Cerebellar nuclear complex (tissue), 1 donor: ENCODE data around the gene H2BK1.

Source experiments
- DNase-seq, 2 experiments: peaks; one replicate each; lab custom pipeline; 2025; lab: John Stamatoyannopoulos, UW

H2BK1 gene

DNA sequence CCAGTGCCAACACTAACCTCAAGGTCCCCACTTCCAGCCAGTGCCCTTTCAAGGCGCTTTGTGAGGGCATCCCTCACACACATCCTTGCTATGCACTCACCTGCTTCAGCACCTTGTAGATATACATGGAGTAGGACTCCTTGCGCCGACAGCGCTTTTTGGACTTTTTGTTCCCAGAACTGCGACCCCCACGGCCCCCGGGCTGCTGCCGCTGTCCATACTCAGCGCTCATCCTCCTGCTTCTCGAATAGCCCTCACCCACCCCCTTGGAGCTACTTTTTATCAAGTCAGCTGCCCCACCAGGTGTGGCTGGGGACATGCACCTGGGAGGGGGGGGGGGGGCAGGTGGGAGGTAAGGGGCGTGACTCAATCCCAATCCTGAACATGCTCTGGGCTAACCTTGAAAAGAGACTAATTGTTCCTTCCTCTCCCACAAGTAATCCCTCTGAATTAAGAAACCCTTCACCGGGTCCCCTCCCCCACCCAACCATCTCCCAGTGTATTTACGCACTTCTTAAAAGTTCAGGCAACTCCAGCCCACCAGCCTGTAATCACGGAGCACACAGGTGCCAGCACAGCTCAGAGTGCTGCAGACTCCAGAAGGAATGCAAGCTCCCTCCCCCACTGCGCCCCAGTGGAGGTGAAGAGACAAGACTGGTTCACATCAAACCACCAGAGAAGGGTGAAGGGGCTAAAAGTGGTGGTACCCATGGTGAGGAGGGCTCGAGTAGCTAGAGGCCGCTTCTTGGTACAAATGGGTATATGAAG, at the start of gene H2BK1:
Gene H2BK1 (minus strand): TSS at position 402 of the 768 bp plus-strand sequence. CDS start 170 bp downstream, at position 232.
- DNase-seq, result no peak

DNA sequence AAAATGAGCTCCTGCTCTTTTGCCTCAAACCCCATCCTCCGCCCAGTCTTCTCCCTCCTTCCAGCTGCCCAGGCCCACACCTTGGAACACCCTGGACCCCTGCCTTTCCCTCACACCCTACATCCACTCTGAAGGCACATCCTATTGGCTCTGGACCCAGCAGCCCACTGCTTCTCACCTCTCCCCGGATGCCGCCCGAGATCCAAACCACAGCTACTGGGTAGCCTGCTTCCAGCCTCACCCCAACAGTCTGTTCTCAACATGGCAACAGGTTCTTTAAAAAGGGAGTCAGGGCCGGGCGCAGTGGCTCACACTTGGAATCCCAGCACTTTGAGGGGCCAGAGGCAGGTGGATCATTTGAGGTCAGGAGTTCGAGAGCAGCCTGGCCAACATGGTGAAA, 47.7 kb upstream of the H2BK1 start:
- DNase-seq, result no peak

DNA sequence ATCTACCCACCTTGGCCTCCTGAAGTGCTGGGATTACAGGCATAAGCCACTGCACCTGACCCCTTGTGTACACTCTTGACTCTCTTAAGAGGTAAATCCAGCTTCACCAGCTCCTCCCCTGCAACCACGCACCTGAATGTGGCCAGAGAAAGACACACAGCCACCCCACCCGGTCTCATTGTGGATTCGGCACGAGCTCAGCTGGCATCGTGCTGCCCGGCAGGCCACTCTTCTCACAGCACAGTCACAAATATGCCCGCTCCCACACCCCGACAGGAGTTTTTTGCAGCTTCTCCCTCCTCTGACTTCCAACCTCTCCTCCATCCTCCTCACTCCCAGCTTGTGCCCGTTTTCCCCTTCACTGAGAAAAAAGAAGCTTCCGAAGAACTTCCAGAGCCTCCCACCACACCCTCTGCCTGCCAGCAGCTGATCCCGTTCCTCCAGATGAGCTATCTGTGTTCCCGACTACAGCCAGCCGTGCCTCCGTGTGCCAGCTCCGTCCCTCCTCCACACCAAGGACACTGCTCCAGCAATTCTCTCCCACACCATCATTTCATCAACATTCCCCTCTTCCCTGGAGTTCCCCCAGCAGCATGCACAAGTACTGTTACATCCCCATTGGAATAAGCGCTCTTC, 46.2 kb upstream of the H2BK1 start:
- DNase-seq, result no peak

DNA sequence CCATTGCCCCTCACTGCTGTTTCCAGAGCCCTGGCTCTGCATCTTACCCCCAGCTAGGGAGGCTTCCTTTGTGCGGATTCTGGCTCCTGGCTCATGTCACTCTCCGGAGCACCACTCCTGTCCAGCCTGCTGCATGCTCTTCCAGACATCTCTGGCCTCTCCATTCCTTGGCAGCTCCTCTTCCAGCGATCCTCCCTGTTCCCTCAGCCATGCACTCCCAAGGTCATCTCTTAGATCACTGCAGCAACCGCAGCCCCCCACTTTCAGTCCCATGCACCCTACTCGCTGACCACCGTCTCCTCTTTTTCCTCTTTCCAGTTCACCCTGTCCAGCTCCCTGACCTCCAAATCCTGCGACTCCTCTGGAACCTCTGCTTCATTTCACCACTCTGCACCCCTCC, 45.1 kb upstream of the H2BK1 start:
- DNase-seq, result no peak

DNA sequence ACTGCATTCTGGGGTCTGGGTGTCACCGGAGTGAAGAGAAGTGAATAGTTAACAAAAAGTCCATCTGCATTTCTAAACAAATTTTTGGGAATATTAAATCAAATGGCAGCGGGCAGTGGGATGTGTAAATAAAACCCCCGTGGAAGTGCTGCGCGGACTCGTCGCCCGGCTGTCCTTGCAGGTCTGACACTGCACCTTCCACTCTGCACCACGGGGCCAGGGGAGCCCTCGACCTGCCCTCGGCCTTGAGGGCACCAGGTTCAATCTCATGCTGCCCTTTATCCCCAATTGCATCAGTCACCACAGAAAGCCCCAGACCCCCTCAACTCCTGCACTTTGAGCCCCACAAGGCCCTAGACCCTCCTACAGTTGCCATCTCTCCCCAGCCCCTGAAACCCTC, 44.6 kb upstream of the H2BK1 start:
- DNase-seq, result no peak

DNA sequence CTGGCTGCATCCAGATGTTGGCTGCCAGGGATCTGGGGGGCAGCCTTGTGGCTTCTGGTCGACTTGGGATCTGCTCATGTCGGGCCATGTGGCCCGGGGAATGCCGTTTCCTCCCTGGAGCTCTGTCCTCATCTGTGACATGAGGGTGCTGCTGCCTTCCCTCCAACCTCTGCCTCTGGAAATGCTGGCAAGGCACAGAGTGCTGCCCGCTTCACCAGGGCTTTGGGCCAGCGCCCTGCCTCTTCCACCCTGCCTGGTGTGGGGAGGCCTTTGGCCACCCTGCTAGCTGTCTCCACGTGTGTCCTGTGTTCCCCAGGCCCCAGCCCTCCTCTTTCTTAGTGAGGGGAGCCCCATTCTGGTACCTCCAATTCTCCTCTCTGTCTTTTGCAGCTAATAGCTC, 44.0 kb upstream of the H2BK1 start:
- DNase-seq, result no peak

DNA sequence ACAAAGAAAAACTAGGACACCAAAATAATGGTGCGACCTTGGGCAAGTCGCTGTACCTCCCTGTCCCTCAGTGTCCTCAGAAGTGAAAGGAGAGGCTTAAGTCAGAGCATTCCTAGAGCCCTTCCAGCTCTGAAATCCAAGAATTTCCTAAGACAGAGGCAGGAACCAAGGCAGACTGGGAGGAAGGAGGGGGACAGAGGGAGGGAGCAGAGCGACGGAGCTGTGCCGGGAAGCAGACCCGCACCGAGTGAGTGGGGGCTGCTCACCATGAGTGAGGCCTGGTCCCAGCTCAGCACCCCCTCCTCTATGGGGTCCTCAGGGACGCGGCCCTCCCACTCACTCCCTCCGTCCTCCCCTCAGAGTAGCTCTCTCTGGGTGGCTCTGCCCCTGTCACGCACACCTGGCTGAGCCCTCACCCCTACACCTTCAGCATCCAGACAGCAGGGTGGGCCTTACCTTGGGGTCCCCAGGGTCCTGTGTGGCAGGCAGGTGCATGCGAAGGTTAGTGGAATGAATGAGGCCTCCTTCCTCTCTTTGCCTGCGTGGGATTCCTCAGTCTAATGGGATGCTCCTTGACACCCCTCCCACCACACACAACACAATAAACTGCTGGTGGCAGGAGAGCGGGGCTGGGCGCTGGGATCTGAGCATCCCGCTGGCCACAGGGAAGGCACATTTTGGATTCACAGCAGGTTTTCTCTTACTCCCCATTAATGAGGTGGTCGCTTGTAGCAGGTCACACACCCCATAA, 42.8 kb upstream of the H2BK1 start:
- DNase-seq, result no peak

DNA sequence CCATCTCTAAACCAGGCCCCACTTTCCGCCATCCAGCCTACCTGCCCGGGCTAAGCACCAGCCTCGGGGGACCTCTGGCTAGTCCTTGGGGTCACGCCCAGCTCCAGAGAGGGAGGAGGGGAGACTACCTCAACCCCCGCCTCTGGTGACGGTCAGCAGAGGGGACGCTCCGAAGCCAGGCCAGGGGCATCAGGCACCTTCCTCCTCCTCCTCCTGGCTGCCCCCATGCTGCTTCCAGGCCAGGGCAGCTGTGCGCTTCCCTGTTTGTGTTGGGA, 42.2 kb upstream of the H2BK1 start:
- DNase-seq, result no peak

DNA sequence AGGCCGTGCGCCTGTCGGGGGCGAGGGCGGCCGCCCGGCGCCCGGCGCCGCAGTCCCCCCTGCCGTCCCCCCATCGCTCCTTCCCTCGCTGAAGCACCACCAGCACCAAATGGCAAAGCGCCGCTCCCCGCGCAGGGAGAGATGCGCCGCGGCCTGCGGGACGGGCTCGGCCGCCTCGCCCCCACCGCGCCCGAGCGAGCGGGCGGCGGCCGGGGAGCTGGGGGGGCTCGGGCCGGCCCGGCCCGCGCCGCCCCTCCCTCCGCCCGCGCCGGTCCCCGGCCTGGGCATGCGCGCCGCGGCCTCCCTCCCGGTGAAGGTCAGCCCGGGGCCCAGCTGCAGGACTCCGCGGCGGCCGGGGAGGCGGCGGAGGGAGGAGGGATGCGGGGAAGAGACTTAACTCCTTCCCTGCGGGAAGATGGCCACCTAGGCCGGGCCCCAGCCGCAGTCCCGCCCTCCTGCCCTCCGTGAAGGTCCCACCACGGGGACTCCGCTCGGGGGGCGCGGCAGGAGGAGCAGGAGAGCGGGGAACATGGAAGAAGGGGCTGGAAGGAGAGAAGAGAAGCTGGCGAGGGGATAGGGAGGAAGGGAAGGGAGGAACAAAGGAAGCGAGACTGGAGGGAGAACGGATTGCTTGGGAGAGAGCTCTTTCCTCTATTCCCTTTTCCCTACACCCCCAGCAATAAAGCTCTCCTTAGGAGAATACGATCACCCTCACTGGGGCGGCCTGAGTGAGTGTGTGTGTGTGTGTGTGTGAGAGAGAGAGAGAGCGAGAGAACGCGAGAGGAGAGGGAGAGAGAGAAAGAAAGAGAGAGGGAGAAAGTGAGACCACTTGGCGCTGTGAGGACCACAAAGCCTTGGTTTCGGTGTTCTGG, 41.6 kb upstream of the H2BK1 start:
- DNase-seq, result no peak

DNA sequence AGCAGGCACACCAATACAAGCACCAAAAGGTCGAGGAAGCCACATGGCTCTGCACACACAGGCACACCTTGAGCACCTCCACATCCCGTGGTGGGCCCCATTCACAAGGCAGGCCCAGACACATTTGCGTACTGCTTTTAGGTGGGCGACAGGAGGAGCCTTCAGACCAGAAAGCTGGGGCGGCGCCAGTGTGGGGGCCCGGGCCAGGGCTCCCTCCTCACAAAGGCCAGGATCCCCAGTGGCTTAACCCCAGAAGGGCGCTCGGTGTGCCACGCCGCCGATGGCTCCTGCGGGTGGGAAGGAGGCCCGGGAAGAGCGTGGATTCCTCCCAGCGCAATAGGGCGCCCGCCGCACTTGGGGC, 41.0 kb upstream of the H2BK1 start:
- no peak for DNase-seq

DNA sequence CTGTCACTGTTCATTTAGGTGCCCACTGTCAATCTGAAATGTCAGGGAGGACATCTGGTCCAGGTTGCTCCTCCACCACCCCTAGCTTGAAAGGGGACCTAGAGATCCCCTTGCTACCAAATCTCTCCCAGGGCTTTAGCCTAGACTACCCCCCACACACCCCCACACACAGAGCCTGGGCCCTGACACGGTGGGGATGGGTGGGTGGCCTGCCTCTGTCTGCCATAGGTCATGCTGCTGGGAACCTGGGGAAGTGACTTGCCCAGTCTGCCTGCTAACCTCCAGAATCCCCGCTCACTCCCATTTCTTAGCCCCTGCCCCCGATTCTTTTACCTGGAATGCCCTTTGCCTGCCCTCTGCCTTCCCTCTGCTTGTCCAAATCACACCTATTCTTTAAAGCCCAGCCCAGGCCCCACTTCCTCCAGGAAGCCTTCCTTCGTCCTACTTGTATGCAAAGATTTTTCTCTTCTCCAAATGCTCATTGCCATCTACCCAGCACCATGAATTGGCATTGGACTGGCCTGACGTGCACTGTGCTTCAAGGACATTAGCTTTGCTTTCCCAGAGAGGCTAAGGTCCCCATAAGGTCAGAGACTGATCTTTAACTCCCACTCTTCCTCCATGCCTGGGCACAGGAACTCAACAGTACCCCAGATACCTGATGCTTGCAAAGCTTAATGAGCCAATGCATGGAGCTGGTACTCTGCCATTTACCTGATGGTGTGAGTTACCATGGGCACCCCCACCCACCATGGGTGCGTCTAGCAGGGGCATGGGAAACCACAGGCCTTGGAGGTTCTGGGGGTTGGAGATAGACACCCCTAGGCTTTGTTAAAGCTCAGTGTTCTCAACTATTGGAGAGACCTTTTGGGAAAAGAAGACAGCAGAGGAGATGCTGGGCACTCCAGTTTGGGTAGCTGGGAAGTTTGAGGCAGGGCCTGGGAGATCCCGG, 40.2 kb upstream of the H2BK1 start:
- no peak for DNase-seq

DNA sequence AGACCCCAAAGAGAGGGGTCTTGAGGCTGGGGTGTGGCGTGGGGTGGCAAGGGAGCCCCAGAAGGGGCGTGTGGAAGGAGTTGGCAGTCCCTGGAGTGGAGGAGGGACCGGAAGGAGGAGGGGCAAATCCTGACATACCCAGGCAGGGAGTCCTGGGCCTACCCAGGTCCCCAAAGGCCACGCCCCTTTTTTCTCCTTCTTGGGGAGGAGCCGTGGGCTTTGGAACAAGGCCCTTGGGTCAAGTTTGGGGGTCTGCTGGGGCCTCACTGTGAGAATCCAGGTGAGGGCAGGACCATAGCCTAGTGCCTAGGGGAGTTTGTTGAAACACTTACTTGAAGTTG, 39.4 kb upstream of the H2BK1 start:
- no peak for DNase-seq

DNA sequence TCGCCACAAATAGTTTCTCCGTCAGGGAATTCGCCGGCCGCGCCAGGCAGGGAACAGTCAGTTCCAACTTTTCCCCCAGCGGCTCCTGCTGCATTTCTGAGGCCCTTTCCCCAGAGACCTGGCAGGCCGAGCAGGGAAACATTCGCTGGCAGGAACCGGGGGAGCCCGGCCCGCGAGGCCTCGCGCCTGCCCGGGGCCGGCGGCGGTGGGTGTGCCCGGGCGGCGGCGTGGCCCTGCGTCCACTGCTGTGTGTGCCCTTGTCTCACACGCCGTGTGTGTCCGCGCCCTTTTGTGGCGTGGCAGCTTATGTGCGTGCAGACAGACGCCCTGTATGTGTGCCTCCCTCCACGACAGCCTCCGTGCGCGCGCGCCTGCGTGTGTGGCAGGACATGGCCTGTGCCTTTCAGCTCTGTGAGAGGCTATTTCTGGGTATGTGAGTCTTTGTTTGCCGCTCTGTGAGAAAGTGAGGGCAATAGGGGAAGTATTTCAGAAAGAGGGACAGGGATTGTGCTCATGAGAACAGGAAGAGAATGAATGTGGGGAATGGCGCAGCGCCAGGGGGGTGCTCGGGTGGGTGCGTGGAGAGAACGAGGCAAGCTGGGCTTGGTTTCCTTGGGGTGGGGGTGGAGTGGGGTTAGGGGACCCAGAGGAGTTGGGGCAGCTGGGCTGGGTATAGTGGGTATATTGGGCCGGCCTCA, 38.9 kb upstream of the H2BK1 start:
- DNase-seq, result no peak

DNA sequence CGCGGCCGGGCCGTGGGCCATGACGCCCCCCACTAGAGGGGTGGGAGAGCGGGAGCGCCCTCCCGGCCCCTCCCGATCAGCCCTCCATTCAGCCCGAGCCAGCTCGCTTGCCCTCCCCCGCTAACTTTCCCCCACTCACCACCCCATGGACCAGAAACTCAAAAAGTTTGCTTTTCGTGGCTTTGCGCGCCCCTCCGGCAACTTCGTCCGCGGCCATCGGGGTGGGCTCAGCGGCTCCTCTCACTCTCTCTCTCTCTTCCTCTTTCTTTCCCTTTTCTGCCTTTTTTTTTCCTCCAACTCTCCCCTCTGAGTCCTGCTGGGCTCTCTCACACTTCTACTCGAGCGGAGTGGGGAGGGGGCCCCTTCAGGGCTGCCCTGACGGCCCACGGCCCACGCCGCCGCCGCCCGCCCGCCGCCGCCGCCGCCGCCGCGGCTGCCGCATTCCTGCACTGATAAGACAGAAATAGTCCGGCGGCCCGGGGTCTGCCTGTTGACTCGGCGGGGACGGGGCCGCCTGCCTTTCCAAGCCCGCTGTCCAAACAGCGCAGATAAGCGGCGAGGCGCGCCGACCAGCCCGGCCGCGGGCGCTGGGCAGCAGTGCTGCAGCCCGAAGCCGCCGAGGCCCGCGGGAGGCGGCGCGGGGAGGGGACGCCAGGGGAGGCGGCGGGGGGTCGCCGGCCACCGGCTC, 38.2 kb upstream of the H2BK1 start, which contains the start of gene SMARCD3:
Gene SMARCD3 (minus strand): TSS at position 349 of the 688 bp plus-strand sequence. CDS start 132 bp downstream, at position 217.
- no peak for DNase-seq

DNA sequence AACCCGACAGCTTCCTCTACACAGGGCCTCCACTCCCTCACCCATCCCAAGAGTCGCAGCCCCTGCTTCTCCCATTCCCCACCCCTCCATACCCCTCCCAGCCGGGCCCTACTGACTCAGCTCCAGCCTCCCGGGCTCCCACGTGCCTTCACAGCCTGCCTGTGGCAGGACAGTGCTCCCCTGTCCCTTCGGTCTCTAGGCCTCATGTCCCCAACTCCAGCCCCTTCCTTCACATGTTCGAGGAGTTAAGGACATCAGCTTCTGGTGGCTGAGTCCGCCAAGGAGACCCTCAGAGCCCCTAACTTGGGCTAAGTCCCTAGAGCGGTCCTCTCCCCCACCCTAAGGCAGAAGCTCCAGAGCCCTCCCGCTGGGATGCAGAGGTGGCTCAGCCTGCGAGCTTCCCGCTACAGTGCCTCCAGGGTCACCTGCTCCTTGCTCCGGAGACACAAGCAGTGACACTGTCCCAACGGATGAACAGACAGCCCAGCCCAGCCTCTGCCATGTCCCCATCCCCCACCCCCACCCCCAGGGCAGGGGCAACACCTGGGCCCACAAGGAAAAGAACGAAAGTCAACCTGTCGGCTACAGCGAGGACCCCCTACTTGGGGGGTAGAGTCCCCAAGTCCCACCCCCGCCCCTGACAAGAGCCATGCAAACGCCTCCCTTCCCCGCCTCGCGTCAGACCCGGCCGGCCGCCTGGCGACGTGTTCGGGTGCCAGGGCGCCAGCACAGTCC, 37.5 kb upstream of the H2BK1 start:
- DNase-seq, result no peak

DNA sequence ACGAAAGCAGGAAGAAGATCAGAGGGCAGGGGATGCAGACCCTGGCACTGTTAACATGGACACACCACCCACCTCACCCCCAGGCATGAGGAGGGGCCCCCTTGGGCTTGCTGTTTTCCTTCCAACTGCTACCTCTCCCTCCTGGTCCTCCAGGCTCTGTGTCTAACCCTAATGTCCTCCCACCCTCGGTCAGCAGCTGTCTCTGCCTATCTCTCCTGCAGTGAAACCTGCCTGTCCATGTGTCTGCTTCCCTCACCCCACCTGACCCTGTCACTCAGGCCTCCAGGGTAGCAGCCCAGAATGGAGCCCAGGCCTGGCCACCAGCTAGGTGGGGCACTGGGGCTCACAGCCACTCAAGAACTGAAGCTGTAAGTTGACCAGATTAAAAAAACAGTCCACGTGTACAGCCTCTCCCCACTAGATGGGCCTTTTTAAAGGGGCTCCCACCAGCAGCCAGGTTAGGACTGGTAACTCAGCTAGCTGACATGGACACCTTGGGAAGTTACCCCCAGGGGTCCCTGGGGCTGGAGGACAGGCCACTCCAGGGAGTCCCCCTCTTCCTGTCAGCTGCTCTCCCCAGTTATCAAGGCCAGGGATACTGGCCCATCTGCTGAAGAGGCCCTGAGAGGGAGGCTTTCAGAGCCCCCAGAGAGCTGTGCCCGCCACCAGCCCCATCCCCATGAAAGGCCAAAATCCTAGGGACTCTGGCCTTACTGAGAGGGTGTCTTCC, 36.7 kb upstream of the H2BK1 start:
- no peak for DNase-seq

DNA sequence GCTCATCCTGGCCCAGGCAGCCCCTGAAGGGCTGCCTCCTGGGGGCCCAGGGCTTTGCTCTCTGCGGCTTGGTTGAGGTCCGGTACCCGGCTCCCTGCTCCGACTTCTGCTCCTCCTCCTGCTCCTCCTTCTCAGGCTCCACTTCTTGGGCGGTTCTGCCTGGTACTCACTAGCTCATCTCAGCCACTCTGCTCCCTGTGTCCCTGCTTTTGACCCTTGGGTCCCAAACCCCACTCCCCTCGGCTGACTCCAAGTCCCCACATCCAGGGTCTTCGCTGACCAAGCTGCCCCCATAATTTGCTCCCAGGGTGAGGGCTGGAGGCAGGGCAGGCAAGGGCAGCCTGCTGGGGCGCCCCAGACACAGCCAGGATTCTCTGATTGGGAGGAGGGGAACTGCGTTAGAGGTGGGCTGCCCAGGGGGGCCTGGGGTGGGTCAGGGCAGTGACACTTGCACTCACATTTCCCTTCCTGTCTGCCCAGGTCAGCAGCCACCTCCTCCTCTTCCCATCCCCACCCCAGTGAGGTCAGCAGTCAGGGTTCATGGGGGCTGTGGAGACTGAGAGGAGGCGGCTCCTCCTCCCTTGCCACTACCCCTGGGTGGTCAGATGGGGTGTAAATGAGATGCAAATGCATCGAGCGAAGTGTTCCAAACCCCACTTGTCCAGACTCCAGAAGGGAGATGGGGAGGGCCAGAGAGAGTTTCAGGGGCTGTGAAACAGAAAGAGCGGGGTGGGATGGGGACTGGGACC, 36.0 kb upstream of the H2BK1 start:
- DNase-seq, result no peak
